Psoas muscle (tissue), 8 donors: ENCODE data around the gene PDZK1IP1. TPM values are rescaled to one million over a fixed set of nuclear protein-coding genes. Genes with fewer than 3 reads are reported as not detected.

Experiments
- ATAC-seq, 4 donors: fragments of 200-7000 bp; cut with Tn5 transposase; one replicate each; pipeline ENCODE4 v1.9.1; 2020; ENCODE audit warnings: moderate library complexity in 3 of 4, mild to moderate bottlenecking in 2 of 4
- DNase-seq, 2 donors: peaks; one replicate each; pipeline ENCODE4 v3.0.0-alpha.2; 2020
- H3K27ac ChIP-seq: fragments of 200-600 bp; one replicate; pipeline ENCODE4 v1.8.0; 2022
- H3K27me3 ChIP-seq, 3 donors: fragments of 200-600 bp in 1 of 3; one replicate each; pipeline versions ENCODE4 v1.6.1 to v1.8.0; 2013 to 2022; ENCODE audit warnings: low read length in 2 of 3, mild to moderate bottlenecking in 2 of 3, moderate library complexity in 1 of 3; ENCODE audit not compliant: insufficient read depth in 3 of 3
- H3K36me3 ChIP-seq, 2 donors: fragments of 200-600 bp in 1 of 2; one replicate each; pipeline versions ENCODE4 v1.6.1 to v1.8.0; 2013 to 2022; ENCODE audit warnings: low read depth in 1 of 2, mild to moderate bottlenecking in 1 of 2, moderate library complexity in 1 of 2; ENCODE audit not compliant: insufficient read depth in 1 of 2
- H3K4me1 ChIP-seq: fragments of 200-600 bp; one replicate; pipeline ENCODE4 v1.8.0; 2022
- H3K4me3 ChIP-seq: fragments of 200-600 bp; one replicate; pipeline ENCODE4 v1.8.0; 2022; ENCODE audit warnings: mild to moderate bottlenecking
- H3K9me3 ChIP-seq: fragments of 200-600 bp; one replicate; pipeline ENCODE4 v1.8.0; 2022
- WGBS, 3 donors: extraction: QIAGEN DNeasy Blood & Tissue Kit; methylation state at CpG; one replicate each; pipeline versions ENCODE4 v1.1.6 to v1.1.7; 2013; 5-methylcytosine and 5-hydroxymethylcytosine counted together
- intact Hi-C, 2 donors: fragments of 100-400 bp; cut with DNase I; formaldehyde crosslinking; loops; one replicate each; pipeline versions ENCODE4 v1.11.0 to v1.14.2; 2022
- polyA plus RNA-seq, 3 donors: library from polyadenylated mRNA; stranded (reverse); fragments of 200-250 nt; gene quantifications; one replicate each; pipeline ENCODE4 v1.2.3, GENCODE V29; 2013
- total RNA-seq, 4 donors: library from RNA; stranded (reverse); fragmentation: NEBNext Ultra II Directional in 2 of 4; extraction: Animal tissue kit (Norgen Biotek cat#: 25700) in 2 of 4; gene quantifications; one replicate each; pipeline versions ENCODE4 v1.2.1 to v1.2.4, GENCODE V29; 2021 to 2023
- TF ChIP-seq, protein P1 (sequence below): fragments of 200-600 bp; IDR thresholded peaks from one replicate; pipeline ENCODE4 v1.8.0; 2022; ENCODE audit warnings: antibody characterized with exemption
- donor health status: healthy with polysubstance abuse.
- donor health status: DM: no; HTN: no; CAD: no; lungs with moderate emphysema.
- donor health status: Bipolar disorder and iron deficiency.
- donor health status: healthy.
- donor health status: DM: yes; HTN: yes; CAD: no.
- donor health status: DM: no; HTN: no; CAD: no.
- donor health status: DM: no; HTN: no; CAD: no.
- donor health status: DM: yes; HTN: yes; CAD: no.

PDZK1IP1 gene
- total and polyA plus RNA-seq, 7 donors = 0.11 to 1.4 (median 0.39) TPM; not detected in 1

DNA sequence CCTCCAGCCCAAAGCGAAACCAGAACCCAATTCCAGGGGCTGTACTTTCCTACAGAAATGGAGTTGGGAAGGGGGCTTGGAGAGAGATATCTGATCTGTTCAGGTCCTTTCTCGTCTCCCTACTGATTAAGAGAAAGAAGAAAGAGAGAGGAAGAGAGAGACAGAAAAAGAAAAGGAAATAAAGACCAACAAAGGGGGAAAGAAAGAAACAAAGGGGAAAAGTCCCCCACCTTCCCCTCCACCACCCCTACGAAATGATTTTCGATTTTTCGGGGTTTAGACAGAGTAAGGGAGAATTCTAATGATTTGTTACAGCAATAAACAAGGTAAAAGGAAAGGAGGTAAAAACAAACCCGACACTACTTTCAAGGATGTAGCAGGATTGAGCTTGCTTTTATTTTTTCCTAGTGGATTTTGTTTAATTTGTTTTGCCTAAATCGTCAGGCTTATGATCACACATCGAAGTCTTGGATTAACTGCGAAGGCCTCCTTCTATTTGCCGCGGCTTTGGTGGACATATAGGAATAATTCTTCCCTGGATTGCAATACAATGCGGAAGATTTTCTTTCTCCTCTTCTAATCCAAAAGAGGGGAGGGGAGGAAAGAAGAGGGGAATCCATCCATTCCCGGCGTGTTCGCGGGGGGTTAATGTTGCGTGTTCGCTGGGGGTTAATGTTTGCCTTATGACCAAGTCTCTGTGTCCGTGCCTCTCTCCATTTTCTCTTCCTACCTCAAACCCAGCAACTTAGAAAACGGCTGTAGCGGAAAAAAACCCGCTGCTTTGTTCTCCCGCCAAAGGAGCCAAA is 40.3 kb upstream of the PDZK1IP1 start:
- H3K27me3 ChIP-seq = peaks cover 7 to 95% (median 38%) of the 10 kb centered on the region in 3 donors
- WGBS, 3 donors = 14 to 17% (median 16%) methylated on average over 23 of the region's 23 CpGs
- H3K4me1 ChIP-seq = peaks cover 8% of the 10 kb centered on the region

DNA sequence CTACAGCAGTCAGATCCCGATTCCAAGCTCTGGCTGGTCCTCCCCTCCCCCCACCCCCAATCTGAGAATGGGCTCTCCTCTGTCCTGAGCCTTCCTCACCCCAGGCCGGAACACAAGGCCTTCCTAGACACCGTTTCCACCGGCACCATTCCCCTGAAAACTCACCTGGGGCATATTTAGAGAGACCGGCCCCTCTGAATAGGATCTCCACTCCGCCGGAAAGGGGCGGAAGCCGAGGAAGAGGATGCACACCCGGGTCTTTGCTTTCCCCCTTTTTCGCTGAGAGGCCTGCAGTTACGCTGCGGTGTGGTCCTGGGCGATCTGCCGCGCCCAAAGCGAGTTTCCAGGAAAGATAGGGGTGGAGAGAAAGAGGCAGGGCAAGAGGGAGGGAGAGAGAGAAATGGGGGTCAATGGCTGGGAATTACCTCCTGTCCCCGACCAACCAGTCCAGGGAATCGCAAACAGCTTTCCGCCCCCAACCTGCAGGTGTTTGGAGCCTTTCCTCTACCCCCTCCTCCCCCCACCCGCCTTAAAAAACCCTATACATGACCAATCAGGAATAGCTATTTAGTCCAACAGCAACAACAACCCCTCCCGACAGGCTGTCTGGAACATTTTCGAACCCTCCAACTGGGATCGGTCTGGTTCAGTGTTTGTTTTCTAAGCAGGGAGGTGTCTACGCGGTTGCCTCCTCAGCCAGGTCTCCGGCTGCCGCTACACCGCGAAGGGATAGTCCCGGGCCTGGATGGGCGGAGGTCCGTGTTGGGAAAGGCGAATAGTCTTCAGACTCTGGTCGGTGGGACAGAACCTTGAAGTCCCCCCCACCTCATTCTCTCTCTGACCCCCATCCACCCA is 39.4 kb upstream of the PDZK1IP1 start:
- TF ChIP-seq, protein P1, sequence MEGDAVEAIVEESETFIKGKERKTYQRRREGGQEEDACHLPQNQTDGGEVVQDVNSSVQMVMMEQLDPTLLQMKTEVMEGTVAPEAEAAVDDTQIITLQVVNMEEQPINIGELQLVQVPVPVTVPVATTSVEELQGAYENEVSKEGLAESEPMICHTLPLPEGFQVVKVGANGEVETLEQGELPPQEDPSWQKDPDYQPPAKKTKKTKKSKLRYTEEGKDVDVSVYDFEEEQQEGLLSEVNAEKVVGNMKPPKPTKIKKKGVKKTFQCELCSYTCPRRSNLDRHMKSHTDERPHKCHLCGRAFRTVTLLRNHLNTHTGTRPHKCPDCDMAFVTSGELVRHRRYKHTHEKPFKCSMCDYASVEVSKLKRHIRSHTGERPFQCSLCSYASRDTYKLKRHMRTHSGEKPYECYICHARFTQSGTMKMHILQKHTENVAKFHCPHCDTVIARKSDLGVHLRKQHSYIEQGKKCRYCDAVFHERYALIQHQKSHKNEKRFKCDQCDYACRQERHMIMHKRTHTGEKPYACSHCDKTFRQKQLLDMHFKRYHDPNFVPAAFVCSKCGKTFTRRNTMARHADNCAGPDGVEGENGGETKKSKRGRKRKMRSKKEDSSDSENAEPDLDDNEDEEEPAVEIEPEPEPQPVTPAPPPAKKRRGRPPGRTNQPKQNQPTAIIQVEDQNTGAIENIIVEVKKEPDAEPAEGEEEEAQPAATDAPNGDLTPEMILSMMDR = no peak
- Histone ChIP-seq H3K4me1 (peaks cover 12% of the 10 kb centered on the region), H3K27me3 (peaks cover 7 to 100% (median 38%) of the 10 kb centered on the region in 3 donors), H3K27ac (no peak overlapping the region), H3K9me3 (no peaks in the 10 kb centered on the region), H3K36me3 (no peaks in the 10 kb centered on the region), H3K4me3 (peak overlapping the region; percentile 62)
- WGBS, 3 donors = 23 to 33% (median 30%) methylated on average over 32 to 35 of the region's 35 CpGs
- intact Hi-C loops = no loop called here
- ATAC-seq = no peak
- no peak for DNase-seq

More for the DNA sequence above, 40.3 kb upstream of the PDZK1IP1 start:
- Histone ChIP-seq H3K9me3 (no peaks in the 10 kb centered on the region), H3K36me3 (no peaks in the 10 kb centered on the region), H3K27ac (no peak overlapping the region), H3K4me3 (peak overlapping the region; percentile 62)
- ATAC-seq (no peak), DNase-seq (no peak)
- TF ChIP-seq, protein P1 = no peak
- intact Hi-C loops = no loop called here

DNA sequence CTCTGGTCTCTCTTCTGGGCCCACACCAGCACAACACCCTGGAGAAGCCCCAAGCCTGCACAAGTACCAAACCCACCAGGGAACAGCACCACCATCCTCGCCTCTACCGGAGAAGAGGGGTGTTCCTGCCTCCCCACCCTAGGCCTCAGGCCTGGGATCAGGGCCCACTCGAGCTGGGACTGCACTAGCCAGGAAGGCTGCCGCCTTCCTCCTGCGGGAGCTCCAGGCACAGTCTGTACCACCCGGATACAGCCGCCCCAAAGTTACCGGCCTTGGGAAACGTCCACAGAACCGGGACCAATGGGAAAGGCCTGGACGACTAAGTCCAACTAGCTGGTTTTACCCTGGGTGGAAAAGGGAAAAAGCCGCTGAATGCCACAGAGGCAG is 38.8 kb upstream of the PDZK1IP1 start:
- TF ChIP-seq, protein P1 = no peak
- intact Hi-C loops = no loop called here
- DNase-seq (peak in 1 of 2 donors; percentile 58), ATAC-seq (peak in 1 of 4 donors; percentile 27)
- H3K4me3 ChIP-seq = peak overlapping the region; percentile 62
- H3K36me3 ChIP-seq = no peaks in the 10 kb centered on the region
- peaks cover 4 to 100% (median 40%) of the 10 kb centered on the region in 3 donors for H3K27me3 ChIP-seq
- H3K4me1 ChIP-seq = peaks cover 12% of the 10 kb centered on the region
- H3K27ac ChIP-seq = no peak overlapping the region
- WGBS, 3 donors = 44 to 77% (median 62%) methylated on average over 12 of the region's 12 CpGs
- no peaks in the 10 kb centered on the region for H3K9me3 ChIP-seq

DNA sequence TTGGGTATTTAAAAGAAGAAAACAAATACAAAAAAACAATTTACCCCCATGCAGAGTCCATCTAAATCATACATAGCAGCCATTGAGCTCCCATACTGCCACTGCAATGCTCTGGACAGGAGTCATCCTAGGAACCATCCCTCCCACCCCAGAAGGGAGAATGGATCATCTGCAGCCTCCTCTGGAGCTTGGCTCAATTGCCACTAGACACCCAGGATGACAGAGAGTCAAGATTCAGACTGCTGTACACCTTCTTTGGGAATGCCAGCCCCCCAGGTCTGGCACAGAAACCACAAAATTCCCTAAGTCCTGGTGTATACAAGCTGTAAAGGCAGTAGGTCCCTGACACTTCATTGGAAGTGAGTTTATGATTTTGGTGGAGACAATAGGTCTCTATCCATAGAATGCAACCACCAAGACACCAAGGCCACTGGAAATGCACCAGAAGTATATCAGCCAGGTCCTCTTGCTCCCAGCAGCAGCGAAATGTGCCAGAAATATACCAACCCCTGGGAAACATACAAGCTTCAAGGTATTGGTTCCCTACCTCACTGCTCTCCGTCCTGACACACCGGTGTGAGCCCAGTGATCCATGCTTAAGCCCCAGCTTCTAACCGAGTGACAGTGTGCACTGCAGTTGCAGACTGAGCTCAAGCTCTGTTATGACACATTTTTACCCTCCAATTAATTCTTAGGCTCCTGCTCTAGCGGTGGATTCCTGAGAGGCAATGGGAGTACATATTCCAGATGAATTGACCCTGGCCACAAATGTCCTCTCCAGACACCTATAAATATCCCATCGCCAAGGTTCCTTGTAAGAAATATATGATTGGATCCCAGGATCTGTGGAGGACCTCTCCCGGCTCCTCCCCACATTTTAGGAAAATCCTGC is 37.8 kb upstream of the PDZK1IP1 start:
- peak overlapping the region; percentile 62 for H3K4me3 ChIP-seq
- H3K9me3 ChIP-seq = no peaks in the 10 kb centered on the region
- peaks cover 12% of the 10 kb centered on the region for H3K4me1 ChIP-seq
- intact Hi-C loops = no loop called here
- peaks cover 0 to 100% (median 40%) of the 10 kb centered on the region in 3 donors for H3K27me3 ChIP-seq
- no peak for ATAC-seq
- H3K36me3 ChIP-seq = no peaks in the 10 kb centered on the region
- 62 to 76% (median 63%) methylated on average over 7 of the region's 7 CpGs for WGBS, 3 donors
- no peak overlapping the region for H3K27ac ChIP-seq
- TF ChIP-seq, protein P1 = no peak
- no peak for DNase-seq
